SJSA1 (cell line): ENCODE data around the gene NPIPA5. TPM values are rescaled to one million over a fixed set of nuclear protein-coding genes. Genes with fewer than 3 reads are reported as not detected.
"Not testable (repeated sequence)": the region's sequence is repeated elsewhere in the genome, so short reads cannot be mapped to it uniquely, and the experiment has no call there.

Source experiments
- DNase-seq, 2 experiments: peaks; one replicate each; pipeline ENCODE4 v3.0.0-alpha.2; 2015 to 2020; ENCODE audit warnings: low spot score in 2 of 2, low read depth in 1 of 2
- H3K27ac ChIP-seq: fragments of 250-450 bp; sonication (Bioruptor Pico); 2 replicates; pipeline ENCODE4 v1.5.1; 2020; ENCODE audit warnings: mild to moderate bottlenecking, moderate library complexity
- H3K27me3 ChIP-seq: fragments of 250-450 bp; sonication (Bioruptor Pico); replicated peaks from 2 replicates; pipeline ENCODE4 v1.5.1; 2020; ENCODE audit warnings: mild to moderate bottlenecking, moderate library complexity
- H3K36me3 ChIP-seq: fragments of 250-450 bp; sonication (Bioruptor Pico); 2 replicates; pipeline ENCODE4 v1.5.1; 2020; ENCODE audit warnings: mild to moderate bottlenecking
- H3K4me1 ChIP-seq: fragments of 250-450 bp; sonication (Bioruptor Pico); replicated peaks from 2 replicates; pipeline ENCODE4 v1.6.1; 2021; ENCODE audit warnings: mild to moderate bottlenecking
- H3K4me3 ChIP-seq: fragments of 250-450 bp; sonication (Bioruptor Pico); 2 replicates; pipeline ENCODE4 v1.5.1; 2020; ENCODE audit warnings: mild to moderate bottlenecking
- H3K9me3 ChIP-seq: fragments of 250-450 bp; sonication (Bioruptor Pico); replicated peaks from 2 replicates; pipeline ENCODE4 v1.5.1; 2020; ENCODE audit warnings: mild to moderate bottlenecking
- total RNA-seq: library from RNA; depleted of rRNA; stranded (reverse); fragments of >200 nt; shearing (Covaris generic); gene quantifications from 2 replicates; pipeline ENCODE4 v1.2.3, GENCODE V29; 2014

Gene NPIPA5
- total RNA-seq, 1 experiment from 2014 or later: 3.2 TPM

DNA sequence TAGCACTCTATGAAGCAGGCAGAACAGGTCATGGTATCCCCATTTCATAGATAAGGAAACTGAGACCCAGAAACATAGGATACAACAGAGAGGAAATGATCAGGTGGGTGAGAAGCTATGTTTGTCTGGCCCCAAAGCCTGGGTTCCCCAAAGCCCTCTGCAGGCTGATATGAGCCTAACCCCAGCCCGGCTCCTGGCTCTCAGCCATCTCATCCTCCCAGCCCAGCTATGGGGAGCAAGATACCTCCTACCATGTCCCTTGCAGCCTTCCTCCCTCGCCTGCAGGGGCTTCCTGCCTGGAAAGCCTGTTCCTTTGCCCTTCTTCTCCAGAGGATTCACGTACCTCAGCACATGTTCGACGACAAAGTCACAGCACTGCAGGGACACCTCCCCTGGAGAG, 26.3 kb downstream of the NPIPA5 start:
- DNase-seq, H3K9me3 ChIP-seq, H3K36me3 ChIP-seq, H3K4me1 ChIP-seq, H3K27me3 ChIP-seq, H3K4me3 ChIP-seq, H3K27ac ChIP-seq: not testable (repeated sequence)

DNA sequence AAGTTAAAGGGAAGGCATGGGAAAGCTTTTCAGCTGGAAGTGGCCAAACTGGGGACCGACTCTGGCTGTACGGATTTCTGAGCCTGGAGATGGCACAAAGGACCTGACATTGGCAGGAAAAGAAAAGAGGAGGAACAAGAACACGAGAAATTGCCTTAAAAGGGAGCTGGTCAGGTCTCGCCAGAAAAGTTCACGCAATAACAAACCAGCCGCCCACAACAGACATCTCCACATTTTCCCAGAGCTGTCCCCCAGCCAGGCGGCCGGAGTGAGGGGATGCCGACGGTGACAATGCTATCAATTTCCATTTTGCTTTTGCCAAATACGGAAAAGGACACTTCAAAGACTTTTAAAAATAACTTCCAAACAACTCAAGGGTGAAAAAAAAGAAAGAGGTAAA, 26.8 kb downstream of the NPIPA5 start:
- H3K36me3 ChIP-seq, H3K4me3 ChIP-seq, H3K27me3 ChIP-seq, H3K9me3 ChIP-seq, H3K27ac ChIP-seq, DNase-seq, H3K4me1 ChIP-seq: not testable (repeated sequence)

DNA sequence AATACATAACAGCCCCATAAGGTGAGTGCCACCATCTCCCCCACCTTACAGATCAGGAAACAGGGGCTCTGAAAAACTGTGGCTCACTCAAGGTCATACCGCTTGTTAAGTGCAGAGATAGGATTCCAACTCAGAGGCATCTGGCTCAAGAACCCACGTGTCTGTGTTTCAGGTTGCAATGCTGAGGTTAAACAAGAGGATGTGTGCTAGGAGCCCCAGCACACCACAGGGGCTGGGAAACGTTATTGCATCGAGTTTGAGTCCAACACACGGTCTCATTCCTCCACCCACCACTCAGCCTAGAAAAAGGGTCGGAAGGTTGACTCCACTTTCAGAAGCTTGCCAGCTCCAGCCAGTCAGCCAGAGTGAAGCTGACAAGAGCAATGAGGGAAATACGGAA, 29.4 kb downstream of the NPIPA5 start:
- not testable (repeated sequence) for H3K4me1 ChIP-seq, H3K27me3 ChIP-seq, H3K36me3 ChIP-seq, DNase-seq, H3K27ac ChIP-seq, H3K9me3 ChIP-seq, H3K4me3 ChIP-seq

DNA sequence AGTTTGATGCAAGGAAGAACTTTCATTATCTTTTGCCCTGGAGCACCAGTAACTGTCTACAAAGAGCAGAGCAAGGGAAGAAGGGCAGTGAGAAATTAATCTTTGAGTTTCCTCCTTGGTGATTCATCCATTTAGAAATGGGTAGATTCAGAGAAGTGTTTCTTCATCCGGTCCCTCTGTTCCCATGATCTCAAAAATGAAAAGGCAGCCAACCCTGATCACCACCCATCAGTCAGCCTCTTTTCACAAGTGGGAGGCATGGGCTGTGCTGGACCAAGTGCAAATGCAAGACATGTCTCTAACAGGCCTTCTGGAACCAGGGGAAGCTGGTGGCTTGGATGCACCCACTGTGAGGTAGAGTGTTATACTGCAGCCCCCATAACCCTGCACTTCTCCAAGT, 35.8 kb downstream of the NPIPA5 start:
- not testable (repeated sequence) for H3K36me3 ChIP-seq, H3K4me1 ChIP-seq, H3K27ac ChIP-seq, DNase-seq, H3K9me3 ChIP-seq, H3K4me3 ChIP-seq, H3K27me3 ChIP-seq

DNA sequence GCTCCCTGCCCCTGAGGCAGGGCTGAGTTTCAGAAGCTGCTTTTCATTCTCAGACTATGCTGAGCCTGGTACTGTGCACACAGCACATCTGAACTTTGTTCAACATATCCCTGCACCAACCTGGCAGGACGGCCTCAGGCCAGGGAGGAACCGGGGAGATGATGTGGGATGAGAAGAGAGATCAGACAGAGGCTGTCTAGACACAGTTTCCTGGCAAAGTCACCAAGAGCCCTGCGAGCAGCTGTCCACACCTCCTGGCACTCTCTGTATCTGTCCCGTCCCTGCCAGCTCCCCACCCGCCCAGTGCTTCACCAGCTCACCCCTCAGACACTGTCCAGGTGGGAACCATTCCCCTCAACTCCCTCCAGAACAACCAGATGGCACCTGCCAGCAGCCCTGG, 39.1 kb downstream of the NPIPA5 start:
- H3K27ac ChIP-seq, H3K36me3 ChIP-seq, H3K27me3 ChIP-seq, H3K9me3 ChIP-seq, H3K4me3 ChIP-seq, DNase-seq, H3K4me1 ChIP-seq: not testable (repeated sequence)

DNA sequence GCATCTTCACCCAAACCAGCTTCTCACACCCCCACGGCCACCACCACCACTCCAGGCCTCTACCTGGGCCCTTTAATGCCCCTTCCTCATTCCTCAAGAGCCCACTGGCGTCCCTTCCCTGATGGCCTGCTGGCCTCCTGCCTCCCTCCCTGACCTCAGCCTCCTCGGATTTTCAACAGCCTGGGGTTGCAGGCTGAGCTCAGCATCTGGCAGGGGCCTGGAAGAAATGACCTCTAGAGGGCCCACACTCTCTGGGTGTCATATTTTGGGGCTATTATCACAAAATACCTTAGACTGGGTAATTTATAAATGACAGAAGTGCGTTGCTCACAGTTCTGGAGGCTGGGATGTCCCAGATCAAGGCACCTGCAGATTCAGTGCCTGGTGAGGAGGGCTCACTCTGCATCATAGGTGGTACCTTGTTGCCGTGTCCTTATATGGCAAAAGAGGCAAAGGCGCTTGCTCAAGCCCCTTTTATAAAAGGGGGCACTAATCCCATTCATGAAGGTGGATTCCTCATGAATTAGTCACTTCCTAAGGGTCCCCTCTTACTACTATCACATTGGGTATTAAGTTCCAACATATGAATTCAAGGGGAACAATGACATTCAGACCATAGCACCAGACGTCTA, 40.0 kb downstream of the NPIPA5 start:
- DNase-seq, H3K27me3 ChIP-seq, H3K4me3 ChIP-seq, H3K36me3 ChIP-seq, H3K4me1 ChIP-seq, H3K27ac ChIP-seq, H3K9me3 ChIP-seq: not testable (repeated sequence)

DNA sequence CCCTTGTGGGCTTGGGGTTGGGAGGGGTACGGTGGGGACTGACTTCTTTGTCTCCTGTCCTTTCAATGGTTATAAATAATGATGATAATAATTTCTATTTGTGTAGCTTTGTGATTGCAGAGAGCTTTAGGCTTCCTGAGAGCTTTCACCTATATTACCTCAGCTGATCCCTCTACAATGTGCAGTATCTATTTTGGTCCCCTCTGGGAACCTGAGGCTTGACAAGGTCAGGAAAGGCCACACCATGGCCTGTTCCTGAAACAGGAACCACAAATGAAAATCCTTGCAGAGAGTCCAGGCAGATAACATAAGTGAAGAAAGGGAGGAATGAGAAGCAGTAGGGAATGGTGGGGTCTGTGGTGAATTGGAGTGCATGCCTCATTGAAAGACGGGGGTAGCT, 42.5 kb downstream of the NPIPA5 start:
- not testable (repeated sequence) for H3K9me3 ChIP-seq, H3K27me3 ChIP-seq, H3K4me3 ChIP-seq, H3K27ac ChIP-seq, H3K4me1 ChIP-seq, DNase-seq, H3K36me3 ChIP-seq

DNA sequence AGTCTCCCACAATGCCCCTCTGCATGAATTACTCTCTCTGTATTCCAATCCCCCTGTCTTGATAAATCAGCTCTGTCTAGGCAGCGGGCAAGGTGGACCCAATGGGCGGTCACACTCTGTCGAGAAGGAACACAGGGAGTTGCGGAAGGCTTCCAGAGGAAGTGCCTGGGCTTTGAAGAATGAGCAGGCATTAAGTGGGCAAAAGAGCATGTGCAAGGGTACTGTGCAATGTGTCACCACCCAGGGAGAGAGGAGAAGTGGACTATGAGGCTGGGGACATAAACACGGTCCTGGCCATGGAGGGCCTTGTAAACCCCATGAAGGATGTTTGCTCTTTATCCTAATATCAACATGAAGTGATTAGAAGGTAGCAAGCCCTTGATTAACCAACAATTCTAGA, 44.1 kb downstream of the NPIPA5 start:
- H3K4me1 ChIP-seq, H3K4me3 ChIP-seq, DNase-seq, H3K27ac ChIP-seq, H3K27me3 ChIP-seq, H3K36me3 ChIP-seq, H3K9me3 ChIP-seq: not testable (repeated sequence)

DNA sequence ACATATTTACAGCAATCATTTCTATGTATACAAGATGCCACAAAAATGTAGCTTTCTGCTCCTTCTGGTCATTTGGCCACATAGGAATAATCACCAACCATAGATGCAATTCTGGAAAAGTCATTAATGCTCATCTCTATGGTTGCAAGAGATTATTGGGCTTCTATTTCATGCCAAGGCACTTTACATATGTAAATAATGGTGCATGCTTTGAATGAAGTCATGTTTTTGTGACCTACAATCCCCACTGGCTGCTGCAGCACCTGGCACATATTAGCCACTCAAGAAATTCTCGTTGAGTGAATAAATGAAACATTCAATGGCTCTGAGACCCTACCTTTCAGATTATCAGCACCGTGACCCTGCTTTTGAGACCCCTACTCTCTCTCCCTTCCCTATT, 47.1 kb downstream of the NPIPA5 start:
- H3K9me3 ChIP-seq, H3K27me3 ChIP-seq, H3K27ac ChIP-seq, H3K4me3 ChIP-seq, DNase-seq, H3K4me1 ChIP-seq, H3K36me3 ChIP-seq: not testable (repeated sequence)

DNA sequence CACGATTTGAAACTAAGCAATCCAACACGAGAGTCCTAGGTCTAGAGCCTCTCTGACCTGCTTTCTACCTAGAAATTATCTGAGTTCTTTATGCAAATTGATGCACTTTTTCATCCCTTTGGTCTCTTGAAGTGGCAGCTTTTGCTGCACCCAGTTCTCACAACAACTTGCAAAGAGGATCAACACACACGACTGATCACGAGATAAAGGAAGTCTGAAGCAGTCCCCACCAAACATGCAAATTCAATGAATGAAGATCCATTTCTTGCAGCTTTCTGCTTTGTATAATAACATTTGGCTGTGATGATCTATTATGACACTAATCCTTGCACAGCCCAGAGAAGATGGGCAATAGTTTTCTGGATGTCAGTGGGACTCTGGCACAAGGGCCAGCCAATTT, 53.1 kb downstream of the NPIPA5 start:
- H3K4me3 ChIP-seq: not testable (repeated sequence)

DNA sequence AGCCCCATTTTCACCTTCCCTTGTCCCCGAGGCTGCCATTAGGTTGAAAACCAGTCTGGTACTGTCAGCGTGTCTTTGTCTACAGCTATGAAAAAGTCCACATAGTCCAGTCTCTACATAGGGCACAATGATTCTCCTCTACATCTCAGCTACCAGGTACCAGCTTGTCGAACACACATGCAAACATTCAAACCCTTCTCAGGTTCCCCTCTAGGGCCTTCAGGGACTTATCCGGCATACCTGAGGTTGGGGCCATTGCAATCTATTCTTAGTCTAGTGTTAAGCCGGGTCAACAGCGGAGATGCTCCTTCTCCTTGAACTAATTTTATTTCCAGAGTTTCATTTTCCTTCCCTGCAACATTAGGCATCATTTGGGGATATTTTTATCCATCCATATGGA, 54.7 kb downstream of the NPIPA5 start:
- not testable (repeated sequence) for H3K27me3 ChIP-seq, H3K36me3 ChIP-seq, H3K4me1 ChIP-seq, DNase-seq, H3K9me3 ChIP-seq, H3K27ac ChIP-seq, H3K4me3 ChIP-seq

More for the DNA sequence above, 53.1 kb downstream of the NPIPA5 start:
- H3K27ac ChIP-seq, H3K9me3 ChIP-seq, H3K27me3 ChIP-seq, H3K4me1 ChIP-seq, H3K36me3 ChIP-seq, DNase-seq: not testable (repeated sequence)

DNA sequence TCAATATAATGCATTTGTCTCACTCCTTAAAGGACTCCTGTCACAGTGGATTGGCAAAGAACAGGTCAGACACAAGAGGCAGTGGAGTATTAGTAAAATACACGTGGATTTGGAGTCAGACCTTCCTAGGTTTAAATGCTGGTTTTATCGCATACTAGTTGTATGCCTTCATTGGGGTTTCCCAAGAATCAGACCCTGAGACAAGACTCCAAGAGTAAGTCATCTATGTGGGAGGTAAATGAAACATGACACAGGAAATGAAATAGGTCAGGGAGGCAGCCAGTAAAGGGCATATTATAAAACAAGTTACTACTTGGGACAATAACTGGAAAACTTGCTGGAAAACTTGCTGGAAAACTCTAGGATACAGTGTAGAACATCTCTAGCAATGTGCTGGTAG, 56.9 kb downstream of the NPIPA5 start:
- H3K36me3 ChIP-seq, H3K9me3 ChIP-seq, DNase-seq, H3K4me3 ChIP-seq, H3K27ac ChIP-seq, H3K27me3 ChIP-seq, H3K4me1 ChIP-seq: not testable (repeated sequence)

DNA sequence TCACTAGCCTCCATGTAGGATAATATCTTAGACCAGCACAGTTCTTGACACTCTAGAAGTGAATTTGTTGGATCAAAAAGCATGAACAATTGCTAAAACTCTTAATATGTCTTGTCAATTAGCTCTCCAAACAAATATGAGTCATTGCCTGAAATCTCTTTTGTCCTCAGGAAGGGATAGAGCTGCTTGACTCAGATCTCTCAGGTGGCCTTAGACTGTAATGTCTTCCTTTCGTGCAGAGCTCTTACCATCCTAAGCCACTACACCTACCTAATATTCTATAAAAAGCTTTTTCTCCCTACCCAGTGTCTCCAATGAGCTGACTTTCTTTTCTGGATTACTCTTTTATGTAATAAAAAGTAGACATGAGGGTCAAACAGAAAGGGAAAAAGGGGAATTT, 63.5 kb downstream of the NPIPA5 start:
- DNase-seq, H3K4me3 ChIP-seq, H3K27ac ChIP-seq, H3K36me3 ChIP-seq, H3K4me1 ChIP-seq, H3K27me3 ChIP-seq, H3K9me3 ChIP-seq: not testable (repeated sequence)
